K562 (cell line): Measurements from ENCODE around the gene NLRP9. TPM values are rescaled to one million over a fixed set of nuclear protein-coding genes. Genes with fewer than 3 reads are reported as not detected.
"Not testable (repeated sequence)": the region's sequence is repeated elsewhere in the genome, so short reads cannot be mapped to it uniquely, and the experiment has no call there.

ENCODE experiments used
- ATAC-seq: fragments of 200-7000 bp; cut with Tn5 transposase; 3 replicates; pipeline ENCODE4 v1.9.1; 2020; ENCODE audit warnings: moderate library complexity
- BruUV-seq: library from RNA; stranded (reverse); fragments of 400-500 nt; replicated peaks from 2 replicates; lab custom pipeline; 2021; lab: Mats Ljungman, UMichigan
- CTCF ChIA-PET: fragments of 300-600 bp; formaldehyde crosslinking; extraction: SDS; loops from one replicate; lab custom pipeline; 2021; ENCODE audit warnings: low intra/inter-chr PET ratio; lab: Yijun Ruan, JAX
- POLR2A ChIA-PET: fragments of 300-600, 350-650 bp; sonication (Branson Sonifier 250); formaldehyde crosslinking; extraction: SDS; loops from one replicate; lab custom pipeline; 2021; ENCODE audit warnings: antibody characterized with exemption, inconsistent platforms; lab: Yijun Ruan, JAX
- DNase-seq, 4 experiments: peaks; one replicate each; pipeline versions ENCODE4 v3.0.0 to v3.0.0-alpha.2; 2011 to 2018; ENCODE audit warnings: low spot score in 3 of 4, mixed read lengths in 3 of 4; ENCODE audit errors: extremely low read depth in 1 of 4
- FAIRE-seq: peaks from 2 replicates; lab custom pipeline; 2011; peaks lifted over from hg19 to GRCh38; lab: Jason Lieb, UNC
- H2AFZ ChIP-seq: 2 replicates; pipeline ENCODE4 v1.6.0; 2011; ENCODE audit warnings: low read depth, low read length, control low read depth, inconsistent platforms
- H3K27ac ChIP-seq: fragments of 200-600 bp; 3 replicates; pipeline ENCODE4 v1.8.0; 2011; ENCODE audit warnings: low read depth, mild to moderate bottlenecking, control low read depth, inconsistent platforms, low read length, moderate library complexity, mixed read lengths; ENCODE audit errors: extremely low read depth
- H3K27me3 ChIP-seq, 2 experiments: fragments of 300-600 bp in 1 of 2; 2 replicates in 1 of 2; 3 replicates in 1 of 2; pipeline versions ENCODE4 v1.6.0 to v1.8.0; 2011; ENCODE audit warnings: inconsistent platforms in 2 of 2, low read length in 2 of 2, mild to moderate bottlenecking in 1 of 2, mixed read lengths in 1 of 2, moderate library complexity in 1 of 2; ENCODE audit not compliant: control insufficient read depth in 2 of 2, insufficient read depth in 2 of 2
- H3K36me3 ChIP-seq: fragments of 300-600 bp; 3 replicates; pipeline ENCODE4 v1.8.0; 2011; ENCODE audit warnings: mild to moderate bottlenecking, low read length, inconsistent platforms; ENCODE audit not compliant: control insufficient read depth, insufficient read depth
- H3K4me1 ChIP-seq, 2 experiments: fragments of 200-600 bp in 1 of 2; replicated peaks in 1 of 2; 2 replicates in 1 of 2; 3 replicates in 1 of 2; pipeline versions ENCODE4 v1.5.1 to v1.8.0; 2011; ENCODE audit warnings: inconsistent platforms in 2 of 2, low read length in 2 of 2, mild to moderate bottlenecking in 1 of 2, mixed read lengths in 1 of 2, moderate library complexity in 1 of 2; ENCODE audit not compliant: control insufficient read depth in 2 of 2, insufficient read depth in 2 of 2
- H3K4me2 ChIP-seq: 2 replicates; pipeline ENCODE4 v1.6.1; 2011; ENCODE audit warnings: low read length, control low read depth, inconsistent platforms, mixed read lengths; ENCODE audit not compliant: insufficient read depth
- H3K4me3 ChIP-seq: fragments of 200-600 bp; sonication (generic), shearing (Covaris generic); 2 replicates; pipeline ENCODE4 v1.5.1; 2016; ENCODE audit warnings: control low read depth, inconsistent platforms
- H3K79me2 ChIP-seq: fragments of 200-600 bp; 3 replicates; pipeline ENCODE4 v1.8.0; 2011; ENCODE audit warnings: low read length, inconsistent platforms; ENCODE audit not compliant: control insufficient read depth, insufficient read depth
- H3K9ac ChIP-seq, 2 experiments: 2 replicates each; pipeline versions ENCODE4 v1.6.0 to v1.6.1; 2011; ENCODE audit warnings: low read depth in 2 of 2, low read length in 2 of 2, control low read depth in 1 of 2, inconsistent platforms in 1 of 2, mild to moderate bottlenecking in 1 of 2, mixed read lengths in 1 of 2; ENCODE audit not compliant: insufficient read depth in 1 of 2
- H3K9me1 ChIP-seq: one replicate; pipeline ENCODE4 v1.6.0; 2011; ENCODE audit warnings: inconsistent platforms, mild to moderate bottlenecking, low read length, moderate library complexity; ENCODE audit not compliant: control insufficient read depth, insufficient read depth
- H3K9me3 ChIP-seq: replicated peaks from 2 replicates; pipeline ENCODE4 v1.5.1; 2011; ENCODE audit warnings: low read depth, low read length, inconsistent platforms; ENCODE audit not compliant: control insufficient read depth, insufficient read depth
- H4K20me1 ChIP-seq: replicated peaks from 2 replicates; pipeline ENCODE4 v1.6.1; 2011; ENCODE audit warnings: low read length, inconsistent platforms, mixed read lengths; ENCODE audit not compliant: control insufficient read depth, insufficient read depth
- ELF2 ChIP-seq: fragments of 250-450 bp; sonication (Bioruptor Pico); IDR thresholded peaks from 2 replicates; pipeline ENCODE4 v1.5.0; 2021; ENCODE audit warnings: mild to moderate bottlenecking
- GABPB2 ChIP-seq: fragments of 250-450 bp; sonication (Bioruptor Pico); conservative IDR thresholded peaks from 2 replicates; pipeline ENCODE4 v1.5.1; 2021; ENCODE audit warnings: mild to moderate bottlenecking
- KLF1 ChIP-seq: fragments of 450-650 bp; IDR thresholded peaks from 2 replicates; pipeline ENCODE4 v1.6.1; 2016; ENCODE audit warnings: missing genetic modification characterization, missing compliant biosample characterization
- KLF13 ChIP-seq: fragments of 450-650 bp; IDR thresholded peaks from 2 replicates; pipeline ENCODE4 v1.6.1; 2016; ENCODE audit warnings: missing genetic modification characterization, low read depth, mild to moderate bottlenecking, missing compliant biosample characterization, moderate library complexity, borderline replicate concordance
- MTF1 ChIP-seq: fragments of 250-450 bp; sonication (Bioruptor Pico); IDR thresholded peaks from 2 replicates; pipeline ENCODE4 v1.9.0; 2021; ENCODE audit warnings: moderate library complexity, mild to moderate bottlenecking, inconsistent platforms, borderline replicate concordance
- POLR3A ChIP-seq: IDR thresholded peaks from 2 replicates; pipeline ENCODE4 v1.6.1; 2011; ENCODE audit warnings: borderline replicate concordance, mild to moderate bottlenecking, moderate library complexity; ENCODE audit not compliant: insufficient read length, insufficient read depth; ENCODE audit errors: extremely low read depth
- RBM15 ChIP-seq: fragments of 200-400 bp; formaldehyde crosslinking; IDR thresholded peaks from 2 replicates; pipeline ENCODE4 v1.6.1; 2018; ENCODE audit warnings: mild to moderate bottlenecking, low read length, moderate library complexity; ENCODE audit not compliant: insufficient read depth
- ZNF134 ChIP-seq: fragments of 250-450 bp; sonication (Bioruptor Pico); conservative IDR thresholded peaks from 2 replicates; pipeline ENCODE4 v1.4.0; 2020
- ZNF175 ChIP-seq: fragments of 200-800 bp; sonication (Bioruptor generic); IDR thresholded peaks from 2 replicates; pipeline ENCODE4 v1.6.1; 2016; ENCODE audit warnings: low read depth, mild to moderate bottlenecking, missing genetic modification characterization, missing compliant biosample characterization
- ZNF785 ChIP-seq: fragments of 250-450 bp; sonication (Bioruptor Pico); IDR thresholded peaks from 2 replicates; pipeline ENCODE4 v1.4.0; 2020; ENCODE audit warnings: mild to moderate bottlenecking
- WGBS: fragments of 100-300 bp; shearing (Covaris generic); methylation state at CpG from one replicate; pipeline ENCODE4 v1.1.6; 2016; ENCODE audit warnings: low coverage, mixed read lengths; ENCODE audit not compliant: insufficient coverage; ENCODE audit errors: missing lambda C conversion rate; 5-methylcytosine and 5-hydroxymethylcytosine counted together
- in situ Hi-C: fragments of 300-500 bp; cut with MboI; formaldehyde crosslinking; loops from 4 replicates; pipeline ENCODE4 v1.15.0; 2018; ENCODE audit warnings: inconsistent platforms, mixed read lengths
- intact Hi-C: fragments of 100-400 bp; cut with micrococcal nuclease; formaldehyde crosslinking; loops from 2 replicates; pipeline ENCODE4 v1.14.2; 2022
- polyA plus RNA-seq, 8 experiments: library from polyadenylated mRNA; depleted of rRNA in 4 of 8; stranded (reverse) in 5 of 8; unstranded in 3 of 8; fragments of >200 nt; fragmentation: Nextera tagmentation in 2 of 8; fragmentation: Illumina TruSeq in 1 of 8; extraction: Ambion mirVana in 2 of 8; extraction: Trizol in 1 of 8; gene quantifications; 2 replicates each; pipeline versions ENCODE4 v1.2.1 to v1.2.3, GENCODE V29; 2011 to 2014; ENCODE audit warnings: inconsistent platforms in 1 of 8, missing spikeins in 1 of 8
- total RNA-seq, 7 experiments: library from RNA; depleted of rRNA in 6 of 7; stranded (reverse); fragments of >200 nt in 6 of 7; fragmentation: Illumina TruSeq in 2 of 7; extraction: Trizol in 2 of 7; gene quantifications; 2 replicates each; pipeline versions ENCODE4 v1.2.1 to v1.2.3, GENCODE V29; 2011 to 2021; ENCODE audit warnings: low replicate concordance in 1 of 7
- TF ChIP-seq, protein P1 (sequence below), 2 experiments: fragments of 450-650 bp in 1 of 2; sonication (generic) in 1 of 2; formaldehyde crosslinking in 1 of 2; IDR thresholded peaks in 1 of 2; conservative IDR thresholded peaks in 1 of 2; 2 replicates each; pipeline versions ENCODE4 v1.6.1 to v1.8.1; 2016 to 2023; ENCODE audit warnings: mild to moderate bottlenecking in 2 of 2, moderate library complexity in 2 of 2, inconsistent platforms in 1 of 2, missing genetic modification reagents in 1 of 2
- TF ChIP-seq, protein P2 (sequence below): fragments of 250-450 bp; sonication (Bioruptor Pico); IDR thresholded peaks from 2 replicates; pipeline ENCODE4 v1.8.0; 2021; ENCODE audit warnings: moderate library complexity, mild to moderate bottlenecking, inconsistent platforms

The NLRP9 gene
- total and polyA plus RNA-seq, 9 of the 15 experiments (the other 6 are each of a cell fraction or from before 2014, with no cell fraction given), result not detected

DNA sequence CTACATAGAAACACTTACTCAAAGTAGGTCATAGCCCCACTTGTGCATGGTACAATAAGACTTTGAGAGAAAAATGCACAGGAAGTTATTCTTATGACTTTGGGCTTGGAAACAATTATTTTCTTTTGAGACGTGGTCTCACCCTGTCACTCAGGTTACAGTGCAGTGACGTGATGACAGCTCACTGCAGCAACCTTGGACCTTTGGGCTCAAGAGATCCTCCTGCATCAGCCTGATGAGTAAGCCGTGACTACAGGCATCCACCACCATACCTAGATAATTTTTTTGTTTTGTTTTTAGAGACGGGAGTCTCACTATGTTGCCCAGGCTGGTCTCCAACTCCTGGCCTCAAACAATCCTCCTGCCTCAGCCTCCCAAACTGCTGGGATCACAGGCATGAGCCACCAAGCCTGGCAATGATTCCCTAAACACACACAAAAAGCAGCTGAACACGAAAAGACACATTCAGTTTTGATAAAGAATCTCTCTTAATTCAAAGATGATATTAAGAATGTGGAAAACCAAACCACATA is 17.9 kb downstream of the NLRP9 start (continued):
- TF ChIP-seq, protein P1, sequence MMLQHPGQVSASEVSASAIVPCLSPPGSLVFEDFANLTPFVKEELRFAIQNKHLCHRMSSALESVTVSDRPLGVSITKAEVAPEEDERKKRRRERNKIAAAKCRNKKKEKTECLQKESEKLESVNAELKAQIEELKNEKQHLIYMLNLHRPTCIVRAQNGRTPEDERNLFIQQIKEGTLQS (IDR thresholded peaks at IDR 0.05), result no peak
- TF ChIP-seq, protein P1 (CRISPR knock-in tag; conservative IDR thresholded peaks at IDR 0.05), result no peak
- no peak for TF ChIP-seq ZNF175 (CRISPR knock-in tag)
- TF ChIP-seq GABPB2 (CRISPR knock-in tag), result no peak
- TF ChIP-seq, protein P2, sequence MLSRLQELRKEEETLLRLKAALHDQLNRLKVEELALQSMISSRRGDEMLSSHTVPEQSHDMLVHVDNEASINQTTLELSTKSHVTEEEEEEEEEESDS (CRISPR knock-in tag), result no peak
- TF ChIP-seq ELF2 (CRISPR knock-in tag), result no peak
- TF ChIP-seq KLF1 (tag), result no peak
- no peak for TF ChIP-seq ZNF134 (CRISPR knock-in tag)
- TF ChIP-seq ZNF785, result no peak
- no peak for TF ChIP-seq KLF13 (tag)
- no peak for TF ChIP-seq POLR3A
- no peak for TF ChIP-seq MTF1 (CRISPR knock-in tag)
- TF ChIP-seq RBM15, result no peak
- TF ChIP-seq, all 486 proteins: peak for 0

DNA sequence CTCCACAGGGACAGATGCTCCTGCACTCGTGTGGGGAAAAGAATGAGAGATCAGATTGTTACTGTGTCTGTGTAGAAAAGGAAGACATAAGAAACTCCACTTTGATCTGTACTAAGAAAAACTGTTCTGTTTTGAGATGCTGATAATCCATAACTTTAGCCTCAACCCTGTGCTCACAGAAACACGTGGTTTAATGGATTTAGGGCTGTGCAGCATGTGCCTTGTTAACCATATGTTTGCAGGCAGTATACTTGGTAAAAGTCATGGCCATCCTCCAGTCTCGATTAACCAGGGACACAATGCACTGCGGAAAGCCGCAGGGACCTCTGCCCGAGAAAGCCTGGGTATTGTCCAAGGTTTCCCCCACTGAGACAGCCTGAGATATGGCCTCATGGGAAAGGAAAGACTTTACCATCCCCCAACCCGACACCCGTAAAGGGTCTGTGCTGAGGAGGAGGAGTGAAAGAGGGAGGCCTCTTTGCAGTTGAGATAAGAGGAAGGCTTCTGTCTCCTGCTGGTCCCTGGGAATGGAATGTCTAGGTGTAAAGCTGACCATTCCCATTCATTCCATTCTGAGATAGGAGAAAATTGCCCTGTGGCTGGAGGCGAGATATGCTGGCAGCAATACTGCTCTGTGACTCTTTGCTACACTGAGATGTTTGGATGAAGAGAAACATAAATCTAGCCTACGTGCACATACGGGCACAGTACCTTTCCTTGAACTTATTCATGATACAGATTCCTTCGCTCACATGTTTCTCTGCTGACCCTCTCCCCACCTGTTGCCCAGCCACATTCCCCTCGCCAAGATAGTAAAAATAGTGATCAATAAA is 20.1 kb downstream of the NLRP9 start:
- H3K4me2 ChIP-seq, CTCF ChIA-PET, BruUV-seq, FAIRE-seq, H3K79me2 ChIP-seq, H2AFZ ChIP-seq, H3K9me1 ChIP-seq, H3K4me1 ChIP-seq, intact Hi-C loops, H3K36me3 ChIP-seq, in situ Hi-C loops, DNase-seq, H3K9me3 ChIP-seq, H3K9ac ChIP-seq, H3K4me3 ChIP-seq, ATAC-seq, H3K27ac ChIP-seq, H4K20me1 ChIP-seq: not testable (repeated sequence)
- 15% methylated on average over 12 of the region's 13 CpGs for WGBS
- peaks cover 11 to 46% of the 10 kb centered on the region in 2 experiments; a peak in 4 of 5 replicates for H3K27me3 ChIP-seq
- POLR2A ChIA-PET, result interaction anchor here (0.7 kb wide), 1 partner anchor 41 kb away, joined by 3 read pairs; no protein-coding TSS in a partner anchor
